ENCODE data around the gene TXLNB. TPM values are rescaled to one million over a fixed set of nuclear protein-coding genes. Genes with fewer than 3 reads are reported as not detected.

Gene TXLNB
- total RNA-seq (2014; rRNA removed) (0.22 TPM in 1 of 2 replicates, not detected in the other), Bru-seq, nascent RNA (percentile 28 among the genes with signal in this experiment), BruChase-seq, experiment 1, labeled RNA remaining after a 6-hour chase (percentile 27 among the genes with signal in this experiment), BruChase-seq, experiment 2, labeled RNA remaining after a 2-hour chase (percentile 34 among the genes with signal in this experiment)
- long read RNA-seq = 0 reads

DNA sequence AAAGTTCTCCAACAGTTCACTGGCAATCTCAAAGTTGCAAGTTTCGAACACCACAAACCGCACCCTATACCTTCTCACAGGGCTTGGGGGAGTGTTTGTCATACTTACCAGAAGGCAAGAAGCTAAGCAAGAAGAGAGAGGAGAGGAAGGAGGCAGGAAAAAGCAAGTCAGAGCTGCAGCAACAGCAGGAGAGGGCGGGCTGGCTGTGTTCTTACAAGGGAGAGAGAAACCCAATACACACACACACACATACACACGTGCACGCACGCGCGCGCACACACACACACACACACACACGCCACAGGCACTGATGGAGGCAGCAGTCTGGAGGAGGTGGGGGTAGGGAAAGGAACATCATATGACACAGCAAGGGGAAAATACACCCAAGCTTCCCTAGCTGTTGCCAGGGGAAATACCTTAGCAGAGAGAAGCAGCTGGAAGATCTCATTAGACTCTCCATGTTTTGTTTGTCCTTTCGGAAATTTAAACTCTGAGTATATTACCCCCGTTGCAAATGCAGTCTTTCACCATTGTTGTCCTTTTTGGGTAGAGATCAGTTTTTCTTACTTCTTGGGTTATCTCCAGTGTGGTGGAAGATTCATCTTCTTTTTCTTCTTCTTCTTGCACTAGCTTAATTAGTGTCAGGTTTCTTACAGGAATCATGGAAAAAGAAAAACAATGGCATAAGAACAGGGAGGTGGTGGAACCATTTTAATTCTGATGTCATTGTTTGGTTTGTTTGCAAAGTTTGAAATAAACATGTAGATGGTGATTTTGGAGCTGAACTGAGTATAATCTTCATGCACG, at the start of gene TXLNB:
TXLNB (minus strand) TSS at position 186 of the 807 bp plus-strand sequence. CDS start 3,099 bp downstream, outside the sequence.
- Histone ChIP-seq H3K9me3 (ENCODE audit: low read length) (no peaks in the 10 kb centered on the region), H3K36me3 (ENCODE audit: low read depth, low read length) (no peaks in the 10 kb centered on the region), H3K9me2 (replicated peaks; ENCODE audit: low read length) (no peaks in the 10 kb centered on the region), H2AFZ (ENCODE audit: low read length) (no peak within 1 kb of the TSS), H3K4me3 (ENCODE audit: low read length) (no peak within 1 kb of the TSS), H3K4me2 (ENCODE audit: low read length) (no peak within 1 kb of the TSS), H3K9ac (ENCODE audit: low read length) (no peak within 1 kb of the TSS), H3K79me2 (ENCODE audit: low read length) (no peaks in the 10 kb centered on the region), H3F3A (ENCODE audit: low read length, unreplicated experiment) (no peaks in the 10 kb centered on the region), H3K27me3 (ENCODE audit: low read length) (no peaks in the 10 kb centered on the region), H3K27ac (ENCODE audit: low read length) (no peak within 1 kb of the TSS), H3K4me1 (ENCODE audit: insufficient read depth, low read length) (peaks cover 7% of the 10 kb centered on the region), H4K20me1 (ENCODE audit: low read length) (no peaks in the 10 kb centered on the region)
- POLR2A ChIA-PET (ENCODE audit: unreplicated experiment) = interaction anchor here (0.7 kb wide), 1 partner anchor 44 kb away, joined by 10 read pairs; no protein-coding TSS in a partner anchor
- intact Hi-C loops (cut with micrococcal nuclease) = no loop called here
- DNase-seq = no peak
- BruUV-seq (replicated peaks) = no TSS peak
- TF ChIP-seq EZH2 (IDR thresholded peaks at IDR 0.05; ENCODE audit: low read length, unreplicated experiment) (no peak), EZH2phosphoT487 (IDR thresholded peaks at IDR 0.05; ENCODE audit: borderline replicate concordance, low read length) (no peak)
- TF ChIP-seq, protein P1, sequence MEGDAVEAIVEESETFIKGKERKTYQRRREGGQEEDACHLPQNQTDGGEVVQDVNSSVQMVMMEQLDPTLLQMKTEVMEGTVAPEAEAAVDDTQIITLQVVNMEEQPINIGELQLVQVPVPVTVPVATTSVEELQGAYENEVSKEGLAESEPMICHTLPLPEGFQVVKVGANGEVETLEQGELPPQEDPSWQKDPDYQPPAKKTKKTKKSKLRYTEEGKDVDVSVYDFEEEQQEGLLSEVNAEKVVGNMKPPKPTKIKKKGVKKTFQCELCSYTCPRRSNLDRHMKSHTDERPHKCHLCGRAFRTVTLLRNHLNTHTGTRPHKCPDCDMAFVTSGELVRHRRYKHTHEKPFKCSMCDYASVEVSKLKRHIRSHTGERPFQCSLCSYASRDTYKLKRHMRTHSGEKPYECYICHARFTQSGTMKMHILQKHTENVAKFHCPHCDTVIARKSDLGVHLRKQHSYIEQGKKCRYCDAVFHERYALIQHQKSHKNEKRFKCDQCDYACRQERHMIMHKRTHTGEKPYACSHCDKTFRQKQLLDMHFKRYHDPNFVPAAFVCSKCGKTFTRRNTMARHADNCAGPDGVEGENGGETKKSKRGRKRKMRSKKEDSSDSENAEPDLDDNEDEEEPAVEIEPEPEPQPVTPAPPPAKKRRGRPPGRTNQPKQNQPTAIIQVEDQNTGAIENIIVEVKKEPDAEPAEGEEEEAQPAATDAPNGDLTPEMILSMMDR (conservative IDR thresholded peaks at IDR 0.05; ENCODE audit: low read depth, low read length) = no peak
- CTCF ChIA-PET = interaction anchor here (0.6 kb wide), 1 partner anchor 32 kb away, joined by 3 read pairs; no protein-coding TSS in a partner anchor
- 0 out of 2 replicates have a peak, but pooled peaks have one; percentile 31 for ATAC-seq

DNA sequence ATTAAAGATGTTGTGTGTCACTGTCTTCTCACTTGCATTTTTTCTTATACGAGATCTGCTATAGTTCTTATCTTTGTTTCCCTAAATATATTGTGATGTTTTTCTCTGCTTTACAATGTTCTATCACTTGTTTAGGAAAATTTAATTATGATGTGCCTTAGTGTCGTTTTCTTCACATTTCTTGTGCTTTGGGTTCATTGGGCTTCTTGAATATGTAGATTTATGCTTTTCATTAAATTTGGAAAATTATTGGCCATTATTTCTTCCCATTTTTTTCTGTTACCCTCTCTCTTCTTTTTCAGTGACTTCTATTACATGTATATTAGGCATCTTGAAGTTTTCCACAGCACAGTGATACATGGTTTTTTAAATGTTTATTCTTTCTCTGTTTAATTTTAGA, 49.3 kb upstream of the TXLNB start:
- no peak overlapping the region for H3K9ac ChIP-seq (ENCODE audit: low read length)
- TF ChIP-seq EZH2phosphoT487 (IDR thresholded peaks at IDR 0.05; ENCODE audit: borderline replicate concordance, low read length) (no peak), EZH2 (IDR thresholded peaks at IDR 0.05; ENCODE audit: low read length, unreplicated experiment) (no peak)
- TF ChIP-seq, protein P1 (conservative IDR thresholded peaks at IDR 0.05; ENCODE audit: low read depth, low read length) = no peak
- H2AFZ ChIP-seq (ENCODE audit: low read length) = no peak overlapping the region
- ChIA-PET POLR2A (ENCODE audit: unreplicated experiment) (no interaction called here), CTCF (no interaction called here)
- peaks cover 4% of the 10 kb centered on the region; the same call in 1 of the 2 replicates for H3K4me1 ChIP-seq (ENCODE audit: insufficient read depth, low read length)
- H3K4me2 ChIP-seq (ENCODE audit: low read length) = no peak overlapping the region
- no peaks in the 10 kb centered on the region for H3K79me2 ChIP-seq (ENCODE audit: low read length)
- no peaks in the 10 kb centered on the region for H3K9me3 ChIP-seq (ENCODE audit: low read length)
- no peaks in the 10 kb centered on the region for H3F3A ChIP-seq (ENCODE audit: low read length, unreplicated experiment)
- no peak overlapping the region for H3K4me3 ChIP-seq (ENCODE audit: low read length)
- intact Hi-C loops (cut with micrococcal nuclease) = no loop called here
- H3K36me3 ChIP-seq (ENCODE audit: low read depth, low read length) = no peaks in the 10 kb centered on the region
- no peak for DNase-seq
- no TSS peak for BruUV-seq (replicated peaks)
- no peaks in the 10 kb centered on the region for H3K27me3 ChIP-seq (ENCODE audit: low read length)
- no peak for ATAC-seq
- no peaks in the 10 kb centered on the region for H3K9me2 ChIP-seq (replicated peaks; ENCODE audit: low read length)
- no peaks in the 10 kb centered on the region for H4K20me1 ChIP-seq (ENCODE audit: low read length)
- no peak overlapping the region for H3K27ac ChIP-seq (ENCODE audit: low read length)

Measured in PC-3 (cell line).